Measurements from ENCODE around the gene RAB29. TPM values are rescaled to one million over a fixed set of nuclear protein-coding genes. Genes with fewer than 3 reads are reported as not detected.
A peak's percentile ranks its signal among the peaks of the same experiment; 100 is the strongest.

The RAB29 gene
- total RNA-seq, 2 experiments from 2014 or later, result 29.3 to 29.4 TPM

- ATAC-seq, result peak; percentile 76
- Mint-ChIP-seq H3K9me3 (ENCODE audit: low read depth) (no peaks in the 10 kb centered on the region), H3K27ac (no peak overlapping the region), H3K4me3 (no peak overlapping the region), H3K4me1 (peaks cover 5% of the 10 kb centered on the region), H3K36me3 (ENCODE audit: low read depth) (no peaks in the 10 kb centered on the region), H3K27me3 (no peaks in the 10 kb centered on the region)
- ChIA-PET CTCF (interaction anchor here (1.0 to 1.7 kb wide), 6 partner anchors 10 to 195 kb away, joined by 3 to 6 read pairs (median 4); no protein-coding TSS in a partner anchor), POLR2A (no interaction called here)
- DNase-seq, result no peak
- intact Hi-C loops (cut with DNase I, micrococcal nuclease), result loop anchor here in 1 of 2 experiments (1.0 kb wide), 1 partner anchor 124 kb away; no protein-coding TSS in a partner anchor
Observed at GRCh38 chr1:205782627-205783432, 7.5 kb upstream of the RAB29 start.

- no peak for DNase-seq
- POLR2A ChIA-PET, result no interaction called here
Observed at GRCh38 chr1:205780335-205780734, 5.1 kb upstream of the RAB29 start.

GRCh38 chr1:205777994-205778393 is 2.7 kb upstream of the RAB29 start:
- ATAC-seq (no peak), DNase-seq (no peak)
- no peaks in the 10 kb centered on the region for H3K9me3 Mint-ChIP-seq (ENCODE audit: low read depth)
- no peak overlapping the region for H3K27ac Mint-ChIP-seq
- H3K4me3 Mint-ChIP-seq, result no peak overlapping the region
- H3K27me3 Mint-ChIP-seq, result no peaks in the 10 kb centered on the region
- intact Hi-C loops (cut with DNase I, micrococcal nuclease), result loop anchor here in 1 of 2 experiments (10.0 kb wide), 1 partner anchor 797 kb away; no protein-coding TSS in a partner anchor
- POLR2A ChIA-PET, result interaction anchor here (0.6 kb wide), 1 partner anchor 64 kb away, joined by 5 read pairs; no protein-coding TSS in a partner anchor
- peaks cover 3% of the 10 kb centered on the region for H3K36me3 Mint-ChIP-seq (ENCODE audit: low read depth)
- CTCF ChIA-PET, result interaction anchor here (1.0 to 1.4 kb wide), 3 partner anchors 14 to 186 kb away, joined by 3 to 4 read pairs (median 3); no protein-coding TSS in a partner anchor
- H3K4me1 Mint-ChIP-seq, result peaks cover 33% of the 10 kb centered on the region

More at GRCh38 chr1:205780335-205780734, 5.1 kb upstream of the RAB29 start:
- Mint-ChIP-seq H3K36me3 (ENCODE audit: low read depth) (no peaks in the 10 kb centered on the region), H3K4me1 (peaks cover 17% of the 10 kb centered on the region), H3K4me3 (no peak overlapping the region), H3K27me3 (no peaks in the 10 kb centered on the region), H3K9me3 (ENCODE audit: low read depth) (no peaks in the 10 kb centered on the region), H3K27ac (no peak overlapping the region)
- intact Hi-C loops (cut with DNase I, micrococcal nuclease), result no loop called here
- CTCF ChIA-PET, result no interaction called here
- ATAC-seq, result no peak

DNA sequence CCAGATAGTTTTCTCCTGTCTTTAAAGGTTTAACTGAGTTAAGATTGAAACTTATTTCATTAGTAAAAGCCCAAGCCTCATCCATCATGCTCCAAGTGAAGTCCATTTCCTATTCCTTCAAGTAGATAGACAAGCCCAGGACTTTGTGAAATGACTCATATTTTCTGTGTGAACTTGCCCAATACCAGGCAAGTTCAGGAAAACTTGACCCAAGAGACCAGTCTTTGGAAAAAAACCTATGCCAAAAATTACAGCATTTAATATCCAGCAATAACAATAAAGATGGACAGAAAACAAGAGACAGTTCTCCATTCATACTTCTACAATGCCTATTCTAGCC is 405 bp upstream of the RAB29 start:
- H3K4me1 Mint-ChIP-seq, result peaks cover 50% of the 10 kb centered on the region
- ATAC-seq, result no peak

DNA sequence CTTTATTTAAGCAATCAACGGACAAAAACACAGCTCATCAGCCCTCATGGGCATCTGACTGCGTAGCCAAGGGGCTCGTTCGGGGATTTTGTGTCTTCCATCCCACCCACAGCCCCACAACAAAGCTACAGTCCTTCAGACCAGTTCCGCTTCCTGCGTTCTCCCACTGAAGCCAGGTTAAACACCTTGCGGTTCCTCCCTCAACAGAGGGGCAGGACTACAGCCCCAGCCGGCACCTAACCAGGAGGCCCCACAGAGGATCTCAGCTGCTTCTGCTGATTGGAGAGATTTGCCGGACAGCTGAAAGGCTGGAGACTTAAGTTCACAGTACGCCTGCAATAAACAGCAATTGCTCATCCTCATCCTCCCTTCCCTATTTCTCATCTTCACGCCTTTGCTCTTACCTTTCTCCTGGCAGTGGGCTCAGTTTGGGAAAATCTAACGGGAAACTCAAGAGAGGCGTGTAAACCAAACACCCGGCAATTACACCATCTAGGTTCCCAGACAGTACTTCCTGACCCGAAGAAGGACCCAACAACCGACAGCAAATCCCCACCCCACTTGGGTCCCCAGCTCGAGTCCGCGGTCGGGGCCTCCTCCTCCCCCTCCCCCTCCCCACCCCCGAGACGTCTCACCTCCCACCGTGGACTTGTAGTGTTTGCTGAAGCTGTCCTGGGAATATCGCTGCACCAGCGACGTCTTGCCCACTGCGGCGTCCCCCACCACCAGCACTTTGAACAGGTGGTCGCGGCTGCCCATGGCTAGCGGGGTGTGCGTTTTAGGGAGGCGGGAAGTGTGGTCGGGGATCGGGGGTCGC is 876 bp downstream of the RAB29 start:
- H3K27ac Mint-ChIP-seq, result peak overlapping the region; percentile 90
- intact Hi-C loops (cut with DNase I, micrococcal nuclease), result loop anchor here (1.0 to 10.0 kb wide), 9 partner anchors 25 to 800 kb away; partner anchors contain the start of genes SLC41A1 (in 2 of the 2), PM20D1 (in 1 of the 2) and RHEX (in 1 of the 2)
- CTCF ChIA-PET, result interaction anchor here (0.7 to 1.9 kb wide), 10 partner anchors 11 to 203 kb away, joined by 3 to 5 read pairs (median 3); no protein-coding TSS in a partner anchor
- ATAC-seq, result peak; percentile 9
- peaks cover 27% of the 10 kb centered on the region for H3K36me3 Mint-ChIP-seq (ENCODE audit: low read depth)
- H3K4me3 Mint-ChIP-seq, result peak overlapping the region; percentile 89
- POLR2A ChIA-PET, result interaction anchor here (1.0 to 3.2 kb wide), 3 partner anchors 25 to 63 kb away, joined by 3 to 21 read pairs (median 3); partner anchors contain the start of gene NUCKS1
- peaks cover 55% of the 10 kb centered on the region for H3K4me1 Mint-ChIP-seq
- no peaks in the 10 kb centered on the region for H3K9me3 Mint-ChIP-seq (ENCODE audit: low read depth)
- H3K27me3 Mint-ChIP-seq, result no peaks in the 10 kb centered on the region
- DNase-seq, result peak; percentile 57

More for the DNA sequence above, 405 bp upstream of the RAB29 start:
- DNase-seq, result no peak
- H3K9me3 Mint-ChIP-seq (ENCODE audit: low read depth), result no peaks in the 10 kb centered on the region
- H3K4me3 Mint-ChIP-seq, result peak overlapping the region; percentile 89
- CTCF ChIA-PET, result interaction anchor here (0.7 to 1.5 kb wide), 6 partner anchors 15 to 296 kb away, joined by 3 to 7 read pairs (median 4); no protein-coding TSS in a partner anchor
- intact Hi-C loops (cut with DNase I, micrococcal nuclease), result loop anchor here (1.0 to 10.0 kb wide), 8 partner anchors 26 to 799 kb away; partner anchors contain the start of genes SLC41A1 (in 2 of the 2) and PM20D1 (in 1 of the 2)
- POLR2A ChIA-PET, result interaction anchor here (1.4 to 3.2 kb wide), 2 partner anchors 26 to 144 kb away, joined by 3 to 21 read pairs; partner anchors contain the start of genes ELK4 and NUCKS1
- no peaks in the 10 kb centered on the region for H3K27me3 Mint-ChIP-seq
- peak overlapping the region; percentile 90 for H3K27ac Mint-ChIP-seq
- peaks cover 15% of the 10 kb centered on the region for H3K36me3 Mint-ChIP-seq (ENCODE audit: low read depth)

DNA sequence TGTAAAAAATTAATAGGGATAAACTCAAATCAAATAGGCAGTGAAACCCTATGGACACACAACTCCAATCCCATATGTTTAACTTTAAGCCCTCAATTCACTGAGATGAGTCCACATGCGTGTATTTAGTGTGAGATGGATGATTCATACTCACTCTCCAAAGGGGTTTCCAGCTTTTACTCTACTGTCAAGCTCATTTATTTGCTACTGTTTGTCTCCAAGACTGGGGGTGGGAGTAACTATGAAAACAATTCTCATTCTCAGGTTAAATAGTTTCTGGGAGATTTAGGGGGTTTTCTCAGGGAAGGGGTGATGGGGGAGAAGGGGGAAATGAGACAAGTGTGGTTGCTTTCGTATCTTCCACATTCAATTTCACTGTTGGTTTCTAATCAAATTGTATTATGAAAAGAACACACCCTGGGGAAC is 2.7 kb downstream of the RAB29 start:
- intact Hi-C loops (cut with DNase I, micrococcal nuclease), result loop anchor here in 1 of 2 experiments (5.0 to 10.0 kb wide), 2 partner anchors 280 to 802 kb away; partner anchors contain the start of gene RHEX
- H3K27me3 Mint-ChIP-seq, result no peaks in the 10 kb centered on the region
- H3K4me1 Mint-ChIP-seq, result peaks cover 60% of the 10 kb centered on the region
- ChIA-PET CTCF (interaction anchor here (0.6 to 2.3 kb wide), 11 partner anchors 9 to 181 kb away, joined by 3 to 11 read pairs (median 4); no protein-coding TSS in a partner anchor), POLR2A (interaction anchor here (0.7 to 2.3 kb wide), 7 partner anchors 9 to 142 kb away, joined by 3 to 24 read pairs (median 4); partner anchors contain the start of gene NUCKS1)
- H3K9me3 Mint-ChIP-seq (ENCODE audit: low read depth), result no peaks in the 10 kb centered on the region
- peak; percentile 69 for ATAC-seq
- H3K36me3 Mint-ChIP-seq (ENCODE audit: low read depth), result peaks cover 40% of the 10 kb centered on the region
- peak overlapping the region; percentile 59 for H3K27ac Mint-ChIP-seq
- peak overlapping the region; percentile 89 for H3K4me3 Mint-ChIP-seq
- DNase-seq, result peak; percentile 27

- intact Hi-C loops (cut with DNase I, micrococcal nuclease), result loop anchor here in 1 of 2 experiments (5.0 to 10.0 kb wide), 2 partner anchors 282 to 804 kb away; partner anchors contain the start of gene RHEX
- ChIA-PET CTCF (interaction anchor here (0.6 to 0.7 kb wide), 2 partner anchors 15 to 131 kb away, joined by 3 read pairs; no protein-coding TSS in a partner anchor), POLR2A (no interaction called here)
- H3K27ac Mint-ChIP-seq, result peak overlapping the region; percentile 67
- H3K27me3 Mint-ChIP-seq, result no peaks in the 10 kb centered on the region
- peaks cover 40% of the 10 kb centered on the region for H3K36me3 Mint-ChIP-seq (ENCODE audit: low read depth)
- DNase-seq (no peak), ATAC-seq (no peak)
- peaks cover 57% of the 10 kb centered on the region for H3K4me1 Mint-ChIP-seq
- no peaks in the 10 kb centered on the region for H3K9me3 Mint-ChIP-seq (ENCODE audit: low read depth)
- H3K4me3 Mint-ChIP-seq, result no peak overlapping the region
Observed at GRCh38 chr1:205770618-205771017, 4.7 kb downstream of the RAB29 start.

- H3K4me3 Mint-ChIP-seq, result no peak overlapping the region
- intact Hi-C loops (cut with DNase I, micrococcal nuclease), result loop anchor here in 1 of 2 experiments (5.0 to 10.0 kb wide), 2 partner anchors 282 to 805 kb away; partner anchors contain the start of gene RHEX
- H3K4me1 Mint-ChIP-seq, result peaks cover 54% of the 10 kb centered on the region
- ATAC-seq (no peak), DNase-seq (no peak)
- H3K27ac Mint-ChIP-seq, result no peak overlapping the region
- no peaks in the 10 kb centered on the region for H3K9me3 Mint-ChIP-seq (ENCODE audit: low read depth)
- peaks cover 40% of the 10 kb centered on the region for H3K36me3 Mint-ChIP-seq (ENCODE audit: low read depth)
- CTCF ChIA-PET, result interaction anchor here (0.6 to 0.9 kb wide), 5 partner anchors 10 to 178 kb away, joined by 3 to 4 read pairs (median 3); no protein-coding TSS in a partner anchor
- no peaks in the 10 kb centered on the region for H3K27me3 Mint-ChIP-seq
- POLR2A ChIA-PET, result no interaction called here
Observed at GRCh38 chr1:205769641-205770365, 5.5 kb downstream of the RAB29 start.

DNA sequence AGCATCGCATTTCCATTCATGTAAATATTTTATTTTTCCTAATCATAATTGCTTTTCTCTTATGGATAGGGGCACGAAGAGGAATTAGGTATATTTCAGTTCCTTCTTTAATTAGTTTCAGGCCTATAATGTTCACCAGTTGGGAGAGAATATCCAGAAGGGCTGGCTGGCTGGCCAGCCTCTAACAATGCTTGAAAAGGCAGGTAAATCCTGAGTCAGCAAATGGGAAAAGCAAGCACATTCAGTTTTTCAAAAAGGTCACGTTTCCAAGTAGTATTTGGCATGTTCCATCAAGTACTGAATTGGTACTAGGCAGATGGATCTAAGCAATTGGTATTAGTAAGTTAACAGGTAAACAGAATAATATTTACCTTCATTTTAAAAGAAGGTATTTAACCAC is 8.0 kb downstream of the RAB29 start:
- H3K36me3 Mint-ChIP-seq (ENCODE audit: low read depth), result peaks cover 36% of the 10 kb centered on the region
- H3K4me3 Mint-ChIP-seq, result no peak overlapping the region
- no peak for DNase-seq
- peak overlapping the region; percentile 19 for H3K27ac Mint-ChIP-seq
- no peaks in the 10 kb centered on the region for H3K9me3 Mint-ChIP-seq (ENCODE audit: low read depth)
- ATAC-seq, result no peak
- ChIA-PET POLR2A (no interaction called here), CTCF (no interaction called here)
- peaks cover 45% of the 10 kb centered on the region for H3K4me1 Mint-ChIP-seq
- intact Hi-C loops (cut with DNase I, micrococcal nuclease), result no loop called here
- no peaks in the 10 kb centered on the region for H3K27me3 Mint-ChIP-seq

- CTCF ChIA-PET, result interaction anchor here (1.8 kb wide), 1 partner anchor 11 kb away, joined by 4 read pairs; no protein-coding TSS in a partner anchor
- ATAC-seq (no peak), DNase-seq (no peak)
- intact Hi-C loops (cut with DNase I, micrococcal nuclease), result no loop called here
- POLR2A ChIA-PET, result no interaction called here
- Mint-ChIP-seq H3K4me1 (peaks cover 38% of the 10 kb centered on the region), H3K9me3 (ENCODE audit: low read depth) (no peaks in the 10 kb centered on the region), H3K27me3 (no peaks in the 10 kb centered on the region), H3K36me3 (ENCODE audit: low read depth) (peaks cover 33% of the 10 kb centered on the region), H3K27ac (no peak overlapping the region), H3K4me3 (no peak overlapping the region)
Observed at GRCh38 chr1:205766570-205766969, 8.7 kb downstream of the RAB29 start.

All from activated CD4-positive, alpha-beta T cell treated with anti-CD3 and anti-CD28 coated beads for 36 hours (primary cell).